DMS 273 treated with DMSO at 0.1 percent for 48 hours (cell line): ENCODE measurements around the gene MRPL23.
"Not testable (repeated sequence)": the region's sequence is repeated elsewhere in the genome, so short reads cannot be mapped to it uniquely, and the experiment has no call there.

Experiments used
- DNase-seq: peaks from one replicate; lab custom pipeline; 2025; lab: John Stamatoyannopoulos, UW

Gene MRPL23

GRCh38 chr11:1933416-1934334 lies 13.5 kb upstream of the MRPL23 start:
- DNase-seq, result no peak

- no peak for DNase-seq
Observed at GRCh38 chr11:1934335-1935155, 12.6 kb upstream of the MRPL23 start.

GRCh38 chr11:1935156-1936071 lies 11.7 kb upstream of the MRPL23 start:
- no peak for DNase-seq

GRCh38 chr11:1936072-1936780 lies 10.9 kb upstream of the MRPL23 start:
- DNase-seq, result no peak

GRCh38 chr11:1936781-1937615 lies 10.1 kb upstream of the MRPL23 start:
- no peak for DNase-seq

GRCh38 chr11:1937616-1938342 lies 9.4 kb upstream of the MRPL23 start:
- no peak for DNase-seq

GRCh38 chr11:1938343-1939005 lies 8.7 kb upstream of the MRPL23 start:
- DNase-seq, result no peak

- DNase-seq, result no peak
Observed at GRCh38 chr11:1939006-1939625, 8.0 kb upstream of the MRPL23 start.

- DNase-seq, result not testable (repeated sequence)
Observed at GRCh38 chr11:1939788-1940187, 7.3 kb upstream of the MRPL23 start.

GRCh38 chr11:1942558-1943260 lies 4.4 kb upstream of the MRPL23 start:
- DNase-seq, result no peak

- DNase-seq, result no peak
Observed at GRCh38 chr11:1943576-1943975, 3.6 kb upstream of the MRPL23 start.

- no peak for DNase-seq
Observed at GRCh38 chr11:1943977-1944376, 3.2 kb upstream of the MRPL23 start.

- no peak for DNase-seq
Observed at GRCh38 chr11:1947592-1948237, 583 bp downstream of the MRPL23 start.

- no peak for DNase-seq
Observed at GRCh38 chr11:1948389-1948788, 1.3 kb downstream of the MRPL23 start.

- DNase-seq, result no peak
Observed at GRCh38 chr11:1949302-1949701, 2.2 kb downstream of the MRPL23 start.

GRCh38 chr11:1949922-1950321 lies 2.8 kb downstream of the MRPL23 start:
- DNase-seq, result no peak

- no peak for DNase-seq
Observed at GRCh38 chr11:1952806-1953482, 5.8 kb downstream of the MRPL23 start.
